Fibroblast of gingiva (primary cell): ENCODE measurements around the gene TM9SF3.

Source experiments
- DNase-seq: peaks from one replicate; pipeline ENCODE4 v3.0.0-alpha.2; 2011; ENCODE audit warnings: low read depth

Gene TM9SF3

GRCh38 chr10:96470116-96470743 is 116.6 kb downstream of the TM9SF3 start:
- no peak for DNase-seq

GRCh38 chr10:96468845-96469244 is 118.0 kb downstream of the TM9SF3 start:
- DNase-seq: no peak
